Erythroblast (primary cell): ENCODE data around the gene CAMKK2.

Experiments
- GATA1 ChIP-seq: IDR thresholded peaks from 2 replicates; pipeline ENCODE4 v1.6.1; 2011; ENCODE audit warnings: low read depth, mild to moderate bottlenecking, control low read depth, low read length, moderate library complexity
- POLR2A ChIP-seq: IDR thresholded peaks from 2 replicates; pipeline ENCODE4 v1.6.1; 2011; ENCODE audit warnings: mild to moderate bottlenecking, low read length

DNA sequence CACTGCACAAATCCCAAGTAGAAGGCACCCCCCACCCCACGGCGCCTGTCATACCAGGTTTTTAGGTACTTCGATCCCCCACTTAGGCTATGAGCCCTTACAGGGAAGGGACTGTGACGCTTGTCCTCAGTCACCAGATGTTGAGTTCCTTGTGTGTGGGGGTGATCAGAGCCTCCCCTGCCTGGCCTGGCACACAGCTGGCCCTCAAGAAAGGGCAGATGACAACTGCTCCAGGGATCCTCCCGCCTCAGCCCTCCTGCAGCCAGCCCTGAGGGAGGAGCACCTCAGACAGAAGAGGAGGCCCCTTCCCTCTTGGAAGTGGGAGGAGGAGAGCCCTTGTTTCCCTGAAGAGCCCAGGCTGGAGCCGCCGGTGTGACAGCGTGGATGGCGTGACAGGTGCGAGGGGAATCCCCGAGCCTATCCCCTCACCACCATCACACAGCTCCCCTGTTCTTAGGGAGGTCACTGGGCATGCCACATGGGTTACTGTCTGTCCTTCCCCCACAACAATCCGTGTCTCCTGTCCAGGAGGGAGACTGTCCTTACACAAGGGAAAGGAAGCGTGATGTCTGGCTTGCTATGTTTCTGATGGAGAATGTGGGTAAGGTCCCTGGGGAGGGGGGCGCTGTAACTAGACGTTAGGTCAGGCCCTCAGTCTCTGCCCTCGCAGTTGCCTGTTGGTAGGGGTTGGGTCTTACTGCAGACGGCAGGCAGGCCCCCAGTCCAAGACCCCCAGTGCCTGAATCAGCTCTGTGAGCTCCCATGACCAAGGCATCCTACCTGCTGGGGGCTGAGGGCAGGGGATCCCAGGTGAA lies 55.1 kb downstream of the CAMKK2 start:
- TF ChIP-seq POLR2A (no peak), GATA1 (no peak)
